Esophagus muscularis mucosa (tissue), 3 donors: ENCODE results near the gene RNF186.

Source experiments
- CTCF ChIP-seq, 3 experiments: fragments of 200-600 bp in 2 of 3; fragments of 450-650 bp in 1 of 3; sonication (generic) in 2 of 3; IDR thresholded peaks; one replicate each; pipeline ENCODE4 v1.5.1; 2017 to 2019; ENCODE audit warnings: antibody characterized with exemption in 3 of 3, mild to moderate bottlenecking in 2 of 3, moderate library complexity in 1 of 3
- POLR2A ChIP-seq: fragments of 450-650 bp; IDR thresholded peaks from one replicate; pipeline ENCODE4 v1.6.1; 2017; ENCODE audit warnings: antibody characterized with exemption, moderate library complexity, mild to moderate bottlenecking, low read depth

- TF ChIP-seq POLR2A (no peak), CTCF (IDR thresholded peaks at IDR 0.05) (no peak)
These were observed 10.2 kb downstream of the RNF186 start for GRCh38 chr1:19804831-19805251.
